Peyer's patch (tissue), 4 donors: ENCODE results near the gene COPS7B.

ENCODE experiments used
- POLR2A ChIP-seq, 2 donors: fragments of 450-650 bp; IDR thresholded peaks; one replicate each; pipeline ENCODE4 v1.5.1; 2017; ENCODE audit warnings: antibody characterized with exemption in 2 of 2, mild to moderate bottlenecking in 2 of 2, moderate library complexity in 2 of 2
- TF ChIP-seq, protein P1 (sequence below), 6 experiments: fragments of 450-650 bp in 4 of 6; fragments of 200-600 bp in 2 of 6; sonication (generic) in 1 of 6; IDR thresholded peaks; one replicate each; pipeline ENCODE4 v1.5.1; 2017 to 2019; ENCODE audit warnings: antibody characterized with exemption in 6 of 6, mild to moderate bottlenecking in 3 of 6, moderate library complexity in 1 of 6

DNA sequence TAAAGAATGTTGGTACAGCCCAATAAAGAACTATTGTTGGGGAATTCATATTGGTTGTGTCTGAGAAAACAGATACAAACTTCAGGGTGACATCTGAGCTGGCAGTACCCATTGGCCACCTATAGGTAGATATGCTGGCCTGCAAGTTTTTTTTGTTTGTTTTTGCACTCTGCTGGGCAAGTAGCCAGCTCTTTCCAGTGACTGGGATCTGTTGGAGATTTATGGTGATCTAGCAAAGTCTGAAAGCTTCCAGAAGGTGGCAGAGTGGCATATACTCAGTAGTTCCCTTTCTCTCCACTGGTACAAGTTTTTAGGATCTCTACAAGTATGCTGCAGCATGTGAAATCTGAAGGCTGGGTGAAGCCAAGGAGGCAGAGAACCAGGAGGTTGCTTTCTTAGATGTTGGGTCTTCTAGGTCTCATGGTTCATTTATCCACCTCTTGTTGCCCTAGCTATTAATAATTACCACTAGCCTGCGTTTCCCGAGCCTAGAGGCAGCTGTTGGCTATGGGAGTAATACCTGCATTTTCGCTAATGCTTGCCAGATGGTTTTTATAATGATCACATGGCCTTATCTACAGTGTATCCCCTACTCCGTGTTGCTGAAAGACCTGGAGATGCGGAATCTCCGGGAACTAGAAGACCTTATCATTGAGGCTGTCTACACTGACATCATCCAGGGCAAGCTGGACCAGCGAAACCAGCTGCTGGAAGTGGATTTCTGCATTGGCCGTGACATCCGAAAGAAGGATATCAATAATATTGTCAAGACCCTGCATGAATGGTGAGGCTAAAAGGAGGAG, 9.5 kb downstream of the COPS7B start:
- TF ChIP-seq, protein P1, sequence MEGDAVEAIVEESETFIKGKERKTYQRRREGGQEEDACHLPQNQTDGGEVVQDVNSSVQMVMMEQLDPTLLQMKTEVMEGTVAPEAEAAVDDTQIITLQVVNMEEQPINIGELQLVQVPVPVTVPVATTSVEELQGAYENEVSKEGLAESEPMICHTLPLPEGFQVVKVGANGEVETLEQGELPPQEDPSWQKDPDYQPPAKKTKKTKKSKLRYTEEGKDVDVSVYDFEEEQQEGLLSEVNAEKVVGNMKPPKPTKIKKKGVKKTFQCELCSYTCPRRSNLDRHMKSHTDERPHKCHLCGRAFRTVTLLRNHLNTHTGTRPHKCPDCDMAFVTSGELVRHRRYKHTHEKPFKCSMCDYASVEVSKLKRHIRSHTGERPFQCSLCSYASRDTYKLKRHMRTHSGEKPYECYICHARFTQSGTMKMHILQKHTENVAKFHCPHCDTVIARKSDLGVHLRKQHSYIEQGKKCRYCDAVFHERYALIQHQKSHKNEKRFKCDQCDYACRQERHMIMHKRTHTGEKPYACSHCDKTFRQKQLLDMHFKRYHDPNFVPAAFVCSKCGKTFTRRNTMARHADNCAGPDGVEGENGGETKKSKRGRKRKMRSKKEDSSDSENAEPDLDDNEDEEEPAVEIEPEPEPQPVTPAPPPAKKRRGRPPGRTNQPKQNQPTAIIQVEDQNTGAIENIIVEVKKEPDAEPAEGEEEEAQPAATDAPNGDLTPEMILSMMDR (IDR thresholded peaks at IDR 0.05) = peak in 3 of 6 experiments; percentile 58 to 68 (median 62)
- no peak for TF ChIP-seq POLR2A (IDR thresholded peaks at IDR 0.05)
